Activated B cell treated with CpG ODN at 0.5 μM for 24 hours (primary cell): ENCODE results near the gene ZDHHC14. TPM values are rescaled to one million over a fixed set of nuclear protein-coding genes. Genes with fewer than 3 reads are reported as not detected.

ENCODE experiments used
- ATAC-seq: fragments of 200-7000 bp; cut with Tn5 transposase; one replicate; pipeline ENCODE4 v1.10.0; 2021; ENCODE audit warnings: low read depth, mild to moderate bottlenecking, moderate library complexity
- CTCF ChIA-PET: fragments of 350-600 bp; sonication (Branson Sonifier 250); formaldehyde crosslinking; loops from one replicate; lab custom pipeline; 2021; ENCODE audit warnings: antibody characterized with exemption; lab: Charles Lee
- POLR2A ChIA-PET: fragments of 350-600 bp; sonication (Branson Sonifier 250); formaldehyde crosslinking; loops from one replicate; lab custom pipeline; 2021; ENCODE audit warnings: antibody characterized with exemption; lab: Charles Lee
- DNase-seq: peaks from one replicate; pipeline ENCODE4 v3.0.0; 2022
- H3K27ac Mint-ChIP-seq: one replicate; pipeline ENCODE4 v1.8.0; 2020; ENCODE audit warnings: mixed read lengths
- H3K27me3 Mint-ChIP-seq: one replicate; pipeline ENCODE4 v1.8.0; 2021; ENCODE audit warnings: mixed read lengths
- H3K36me3 Mint-ChIP-seq: one replicate; pipeline ENCODE4 v1.8.0; 2021; ENCODE audit warnings: low read depth, mixed read lengths
- H3K4me1 Mint-ChIP-seq: one replicate; pipeline ENCODE4 v1.8.0; 2021; ENCODE audit warnings: mixed read lengths
- H3K4me3 Mint-ChIP-seq: one replicate; pipeline ENCODE4 v1.8.0; 2020; ENCODE audit warnings: mild to moderate bottlenecking, mixed read lengths
- H3K9me3 Mint-ChIP-seq: one replicate; pipeline ENCODE4 v1.8.0; 2020; ENCODE audit warnings: mixed read lengths
- intact Hi-C: fragments of 100-400 bp; cut with micrococcal nuclease; formaldehyde crosslinking; loops from one replicate; pipeline ENCODE4 v1.15.1; 2024
- total RNA-seq: library from RNA; stranded (reverse); gene quantifications from 2 replicates; pipeline ENCODE4 v1.2.3, GENCODE V29; 2022
- TF ChIP-seq, protein P1 (sequence below): fragments of 200-600 bp; IDR thresholded peaks from one replicate; pipeline ENCODE4 v1.8.0; 2022; ENCODE audit warnings: antibody characterized with exemption, mild to moderate bottlenecking

The ZDHHC14 gene
- total RNA-seq, 1 donor from 2014 or later: 25.3 TPM

DNA sequence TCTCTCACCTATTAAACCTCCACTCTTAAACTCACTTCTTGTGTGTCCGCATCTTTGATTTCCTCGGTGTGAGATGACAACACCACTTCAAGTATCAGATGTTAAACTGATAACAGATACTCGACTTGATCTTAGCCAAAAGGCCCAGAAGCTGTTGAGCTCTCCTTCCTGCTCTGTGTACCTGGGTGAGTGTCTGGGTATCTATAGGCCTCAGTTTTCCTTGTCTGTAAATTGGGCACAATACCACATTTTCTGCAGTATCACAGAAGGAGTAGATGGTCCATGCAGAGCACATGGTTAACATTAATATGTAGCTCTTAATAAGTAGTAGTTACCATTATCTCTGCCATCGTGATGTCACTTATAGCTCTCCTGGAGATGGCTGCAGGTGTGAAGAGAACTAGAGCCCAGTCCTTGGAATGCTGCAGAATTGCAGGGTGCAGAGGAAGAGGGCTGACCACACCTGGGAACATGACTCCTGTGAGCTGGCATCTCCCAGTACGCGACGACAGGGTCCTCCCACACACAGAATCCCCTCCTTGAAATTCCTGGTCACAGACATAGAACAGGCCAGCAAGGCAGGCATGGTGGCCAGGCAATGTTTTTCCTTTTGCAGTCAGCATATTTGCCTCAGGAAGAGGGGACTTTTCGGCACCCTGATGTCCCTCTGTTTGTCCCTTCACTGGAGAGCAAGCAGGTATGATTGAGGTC is 331.8 kb downstream of the ZDHHC14 start:
- ChIA-PET POLR2A (interaction anchor here (0.6 kb wide), 1 partner anchor 17 kb away, joined by 6 read pairs; no protein-coding TSS in a partner anchor), CTCF (no interaction called here)
- H3K27ac Mint-ChIP-seq: no peak overlapping the region
- H3K36me3 Mint-ChIP-seq: no peaks in the 10 kb centered on the region
- DNase-seq (no peak), ATAC-seq (no peak)
- H3K4me1 Mint-ChIP-seq: no peaks in the 10 kb centered on the region
- no peak overlapping the region for H3K4me3 Mint-ChIP-seq
- no peaks in the 10 kb centered on the region for H3K27me3 Mint-ChIP-seq
- no peaks in the 10 kb centered on the region for H3K9me3 Mint-ChIP-seq
- intact Hi-C loops: no loop called here
- TF ChIP-seq, protein P1, sequence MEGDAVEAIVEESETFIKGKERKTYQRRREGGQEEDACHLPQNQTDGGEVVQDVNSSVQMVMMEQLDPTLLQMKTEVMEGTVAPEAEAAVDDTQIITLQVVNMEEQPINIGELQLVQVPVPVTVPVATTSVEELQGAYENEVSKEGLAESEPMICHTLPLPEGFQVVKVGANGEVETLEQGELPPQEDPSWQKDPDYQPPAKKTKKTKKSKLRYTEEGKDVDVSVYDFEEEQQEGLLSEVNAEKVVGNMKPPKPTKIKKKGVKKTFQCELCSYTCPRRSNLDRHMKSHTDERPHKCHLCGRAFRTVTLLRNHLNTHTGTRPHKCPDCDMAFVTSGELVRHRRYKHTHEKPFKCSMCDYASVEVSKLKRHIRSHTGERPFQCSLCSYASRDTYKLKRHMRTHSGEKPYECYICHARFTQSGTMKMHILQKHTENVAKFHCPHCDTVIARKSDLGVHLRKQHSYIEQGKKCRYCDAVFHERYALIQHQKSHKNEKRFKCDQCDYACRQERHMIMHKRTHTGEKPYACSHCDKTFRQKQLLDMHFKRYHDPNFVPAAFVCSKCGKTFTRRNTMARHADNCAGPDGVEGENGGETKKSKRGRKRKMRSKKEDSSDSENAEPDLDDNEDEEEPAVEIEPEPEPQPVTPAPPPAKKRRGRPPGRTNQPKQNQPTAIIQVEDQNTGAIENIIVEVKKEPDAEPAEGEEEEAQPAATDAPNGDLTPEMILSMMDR: no peak

DNA sequence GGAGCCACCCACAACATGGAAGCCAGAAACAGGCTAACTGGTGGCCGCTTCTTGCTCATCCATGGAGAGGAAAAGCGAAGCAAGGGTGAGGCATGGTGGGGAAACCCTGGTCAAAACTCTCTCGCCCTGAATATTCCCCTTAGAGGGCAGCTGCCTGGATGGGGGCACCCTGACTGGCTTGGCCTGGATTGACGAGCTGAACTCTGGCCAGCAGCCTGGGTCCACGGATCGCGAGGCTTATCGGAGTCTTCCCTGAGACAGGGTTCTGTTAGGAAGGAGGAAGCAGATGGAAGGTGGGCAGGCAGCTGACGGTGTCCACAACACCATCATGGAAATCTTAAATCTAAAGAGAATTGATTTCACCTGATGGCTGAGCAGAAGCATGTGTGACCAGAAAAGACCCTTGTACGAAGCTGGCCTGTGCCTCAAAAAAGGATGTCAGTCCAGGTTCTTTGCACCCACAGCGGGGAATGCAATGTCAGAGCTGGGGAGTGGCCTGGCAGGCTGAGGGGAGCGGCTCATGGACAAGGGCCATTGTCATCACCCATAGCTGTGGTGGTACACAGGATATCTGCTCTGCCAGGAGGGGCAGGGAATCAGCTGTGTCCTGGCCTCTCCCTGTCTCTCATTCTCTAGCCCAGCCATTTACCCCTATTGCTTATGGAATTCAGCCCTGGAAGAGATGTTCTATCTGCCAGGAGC is 332.6 kb downstream of the ZDHHC14 start:
- TF ChIP-seq, protein P1: no peak
- ATAC-seq: no peak
- POLR2A ChIA-PET: no interaction called here
- intact Hi-C loops: no loop called here
- Mint-ChIP-seq H3K27ac (no peak overlapping the region), H3K4me1 (no peaks in the 10 kb centered on the region), H3K27me3 (peaks cover 2% of the 10 kb centered on the region), H3K4me3 (no peak overlapping the region), H3K9me3 (no peaks in the 10 kb centered on the region), H3K36me3 (no peaks in the 10 kb centered on the region)
- CTCF ChIA-PET: no interaction called here
- DNase-seq: no peak

DNA sequence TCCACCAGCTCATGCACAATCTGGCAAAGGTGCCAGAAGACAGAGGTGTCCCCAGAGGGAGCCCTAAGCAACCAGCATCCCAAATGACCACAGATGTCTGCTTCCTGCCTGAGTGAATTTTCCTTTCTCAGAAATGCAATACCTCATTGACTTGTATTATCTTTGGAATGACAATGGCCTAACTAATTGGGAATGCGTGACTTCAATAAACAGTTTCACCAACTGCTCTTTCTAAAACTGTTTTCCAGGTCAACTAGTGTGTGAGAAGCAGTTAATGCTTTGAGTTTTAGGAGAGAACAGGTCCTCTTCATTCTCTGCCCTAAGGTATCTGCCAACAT is 333.1 kb downstream of the ZDHHC14 start:
- intact Hi-C loops: no loop called here
- ChIA-PET POLR2A (no interaction called here), CTCF (no interaction called here)
- H3K27ac Mint-ChIP-seq: no peak overlapping the region
- peaks cover 4% of the 10 kb centered on the region for H3K27me3 Mint-ChIP-seq
- TF ChIP-seq, protein P1: no peak
- no peak for ATAC-seq
- no peaks in the 10 kb centered on the region for H3K36me3 Mint-ChIP-seq
- no peaks in the 10 kb centered on the region for H3K9me3 Mint-ChIP-seq
- no peaks in the 10 kb centered on the region for H3K4me1 Mint-ChIP-seq
- no peak overlapping the region for H3K4me3 Mint-ChIP-seq
- no peak for DNase-seq

DNA sequence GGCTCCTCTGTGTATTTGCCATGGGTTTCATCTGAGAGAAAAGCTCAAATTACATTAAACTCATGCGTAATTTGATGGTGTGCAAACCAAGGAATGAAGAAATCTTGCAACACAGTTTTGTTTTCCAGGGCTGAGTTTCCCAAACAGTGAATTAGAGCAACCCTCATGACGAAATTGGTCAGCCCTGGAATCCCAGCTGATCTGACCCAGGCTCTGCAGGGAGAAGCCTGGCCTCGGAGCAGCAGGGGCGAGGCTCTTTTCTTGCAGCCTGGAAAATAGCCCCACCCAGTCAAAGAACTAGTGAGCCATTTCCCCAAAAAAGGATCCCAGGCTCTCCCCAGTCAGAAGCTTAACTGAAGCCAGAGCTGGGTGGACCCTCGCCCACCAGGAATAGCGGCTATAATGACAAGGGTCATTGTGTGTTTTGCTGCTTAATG is 334.8 kb downstream of the ZDHHC14 start:
- Mint-ChIP-seq H3K36me3 (no peaks in the 10 kb centered on the region), H3K27me3 (peaks cover 7% of the 10 kb centered on the region), H3K4me1 (no peaks in the 10 kb centered on the region), H3K4me3 (no peak overlapping the region), H3K9me3 (no peaks in the 10 kb centered on the region), H3K27ac (no peak overlapping the region)
- intact Hi-C loops: no loop called here
- TF ChIP-seq, protein P1: no peak
- ATAC-seq: no peak
- POLR2A ChIA-PET: no interaction called here
- DNase-seq: no peak
- CTCF ChIA-PET: no interaction called here

DNA sequence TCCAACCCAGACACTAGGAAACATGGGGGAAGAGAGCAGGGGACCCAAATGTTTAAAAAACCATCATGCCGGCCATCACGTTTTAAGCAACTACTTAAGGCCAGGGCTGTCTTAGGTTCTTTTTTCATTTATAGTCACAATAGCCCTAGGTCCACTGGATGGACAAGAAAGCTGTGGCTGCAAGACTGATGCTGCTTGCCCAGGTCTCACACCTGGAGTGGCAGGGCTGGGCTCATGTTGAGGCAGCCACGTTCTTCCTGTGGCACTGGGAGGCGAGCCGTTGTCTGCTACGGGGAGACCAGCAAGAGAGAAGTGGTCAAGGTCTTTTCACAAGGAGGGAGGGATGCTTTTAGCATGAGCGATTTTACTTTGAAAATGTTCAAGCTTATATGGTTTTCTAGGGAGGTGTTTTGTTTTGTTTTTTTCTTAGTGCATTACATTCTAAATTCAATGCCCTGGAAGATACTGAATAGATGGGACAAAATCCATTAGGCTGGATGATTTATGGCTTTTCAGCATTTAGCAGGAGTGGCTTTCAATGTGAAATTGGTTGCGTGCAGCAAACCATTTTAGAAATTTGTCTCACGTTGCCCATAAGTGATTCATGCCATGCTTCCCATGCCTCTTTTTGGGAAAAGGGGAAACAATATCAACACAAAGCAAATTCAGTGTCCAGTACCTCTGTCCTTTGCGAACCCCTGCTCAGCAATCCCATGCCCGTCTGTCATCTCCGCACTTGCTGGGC is 335.4 kb downstream of the ZDHHC14 start:
- TF ChIP-seq, protein P1: no peak
- Mint-ChIP-seq H3K9me3 (no peaks in the 10 kb centered on the region), H3K36me3 (no peaks in the 10 kb centered on the region), H3K4me3 (no peak overlapping the region), H3K27me3 (peaks cover 8% of the 10 kb centered on the region), H3K4me1 (no peaks in the 10 kb centered on the region), H3K27ac (no peak overlapping the region)
- intact Hi-C loops: no loop called here
- CTCF ChIA-PET: no interaction called here
- no peak for ATAC-seq
- POLR2A ChIA-PET: no interaction called here
- no peak for DNase-seq
